Astrocyte of the cerebellum (primary cell): Measurements from ENCODE around the gene LIF.

Experiments used
- DNase-seq: peaks from one replicate; pipeline ENCODE4 v3.0.0-alpha.2; 2011; ENCODE audit warnings: low read depth
- H3K4me3 ChIP-seq: 2 replicates; pipeline ENCODE4 v1.5.1; 2011; ENCODE audit warnings: mild to moderate bottlenecking, low read depth, low read length, moderate library complexity
- in situ Hi-C: cut with HindIII; loops from 2 replicates; pipeline ENCODE4 v1.10.0; 2017; ENCODE audit warnings: low sequenced_read_pairs
- TF ChIP-seq, protein P1 (sequence below): IDR thresholded peaks from 2 replicates; pipeline ENCODE4 v1.5.1; 2012; ENCODE audit warnings: low read length, low read depth, moderate library complexity, mild to moderate bottlenecking; ENCODE audit errors: missing control alignments

The LIF gene

DNA sequence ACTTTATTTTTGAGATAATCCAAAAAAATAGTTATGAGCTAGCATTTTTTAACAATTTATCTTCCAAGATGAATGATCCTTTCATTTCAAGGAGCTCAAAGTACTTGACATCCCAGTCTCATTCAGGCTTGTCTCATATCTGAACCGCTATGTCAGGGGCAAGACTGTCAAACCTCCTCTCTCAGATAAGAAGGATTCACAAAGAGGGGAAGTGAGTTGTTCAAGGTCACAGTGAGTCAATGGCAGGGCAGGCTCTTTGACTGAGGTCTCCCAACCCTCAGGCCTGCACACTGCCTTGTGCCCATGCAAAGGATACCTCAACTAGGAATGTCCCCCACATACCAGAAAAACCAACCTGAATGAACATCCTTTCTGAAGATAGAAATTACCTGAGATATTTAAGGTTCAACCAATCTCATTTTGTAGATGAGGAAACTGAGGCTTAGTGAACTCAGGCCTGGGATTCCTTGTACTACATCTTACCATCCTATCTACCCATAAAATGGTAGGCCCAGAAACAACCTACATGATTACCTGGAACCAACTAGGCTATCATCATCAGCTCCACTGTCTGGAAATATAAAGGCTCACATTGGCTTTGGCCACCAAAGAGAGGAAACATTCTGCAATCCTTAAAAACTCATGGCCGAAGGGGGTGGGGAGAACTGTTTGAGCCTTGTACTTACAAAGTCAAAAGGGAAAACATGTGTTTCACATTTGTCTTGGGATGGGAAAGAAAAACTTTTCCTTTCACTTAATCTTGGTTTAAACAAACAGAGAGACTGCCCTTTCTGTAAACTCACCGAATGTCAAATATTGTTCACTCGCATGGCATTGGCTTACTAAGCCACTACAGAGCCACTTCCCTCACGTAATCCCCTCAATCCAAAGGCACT lies 51.1 kb downstream of the LIF start:
- TF ChIP-seq, protein P1, sequence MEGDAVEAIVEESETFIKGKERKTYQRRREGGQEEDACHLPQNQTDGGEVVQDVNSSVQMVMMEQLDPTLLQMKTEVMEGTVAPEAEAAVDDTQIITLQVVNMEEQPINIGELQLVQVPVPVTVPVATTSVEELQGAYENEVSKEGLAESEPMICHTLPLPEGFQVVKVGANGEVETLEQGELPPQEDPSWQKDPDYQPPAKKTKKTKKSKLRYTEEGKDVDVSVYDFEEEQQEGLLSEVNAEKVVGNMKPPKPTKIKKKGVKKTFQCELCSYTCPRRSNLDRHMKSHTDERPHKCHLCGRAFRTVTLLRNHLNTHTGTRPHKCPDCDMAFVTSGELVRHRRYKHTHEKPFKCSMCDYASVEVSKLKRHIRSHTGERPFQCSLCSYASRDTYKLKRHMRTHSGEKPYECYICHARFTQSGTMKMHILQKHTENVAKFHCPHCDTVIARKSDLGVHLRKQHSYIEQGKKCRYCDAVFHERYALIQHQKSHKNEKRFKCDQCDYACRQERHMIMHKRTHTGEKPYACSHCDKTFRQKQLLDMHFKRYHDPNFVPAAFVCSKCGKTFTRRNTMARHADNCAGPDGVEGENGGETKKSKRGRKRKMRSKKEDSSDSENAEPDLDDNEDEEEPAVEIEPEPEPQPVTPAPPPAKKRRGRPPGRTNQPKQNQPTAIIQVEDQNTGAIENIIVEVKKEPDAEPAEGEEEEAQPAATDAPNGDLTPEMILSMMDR: no peak
- in situ Hi-C loops: no loop called here
- no peak for DNase-seq
- H3K4me3 ChIP-seq: no peak overlapping the region

DNA sequence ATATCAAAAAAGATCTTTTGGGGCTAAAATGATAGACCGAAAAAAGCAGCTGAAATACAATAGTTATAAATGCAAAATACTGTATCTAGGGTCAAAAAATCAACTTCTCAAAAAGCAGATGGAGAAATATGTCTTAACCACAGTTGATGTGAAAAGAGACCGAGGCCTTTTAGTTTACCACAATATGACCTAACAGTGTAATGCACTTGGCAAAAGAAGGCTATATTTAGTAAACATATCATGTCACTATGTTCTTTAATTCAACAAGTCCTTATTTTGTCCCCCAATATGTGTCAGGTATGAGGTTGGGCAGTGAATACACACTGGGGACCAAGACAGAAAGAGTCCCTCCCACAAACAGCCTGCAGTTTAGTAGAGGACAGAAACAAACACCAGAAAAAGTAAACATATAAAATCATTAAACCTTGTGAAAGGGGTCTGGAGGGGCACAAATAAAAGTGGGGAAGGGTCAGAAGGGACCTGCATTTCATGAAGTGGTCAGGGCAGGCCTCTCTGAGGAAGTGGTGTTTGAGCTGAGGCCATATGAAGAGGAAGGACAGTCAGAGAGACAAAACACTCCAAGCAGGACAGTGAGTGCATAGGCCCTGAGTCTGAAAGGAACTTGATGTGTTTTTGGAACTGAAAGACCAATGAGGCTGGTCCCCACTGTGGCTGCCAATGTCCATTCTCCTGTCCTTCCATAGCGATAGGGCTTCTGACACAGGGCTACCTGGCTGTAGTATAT lies 53.4 kb downstream of the LIF start:
- no peak for DNase-seq
- H3K4me3 ChIP-seq: no peak overlapping the region
- TF ChIP-seq, protein P1: no peak
- in situ Hi-C loops: no loop called here

DNA sequence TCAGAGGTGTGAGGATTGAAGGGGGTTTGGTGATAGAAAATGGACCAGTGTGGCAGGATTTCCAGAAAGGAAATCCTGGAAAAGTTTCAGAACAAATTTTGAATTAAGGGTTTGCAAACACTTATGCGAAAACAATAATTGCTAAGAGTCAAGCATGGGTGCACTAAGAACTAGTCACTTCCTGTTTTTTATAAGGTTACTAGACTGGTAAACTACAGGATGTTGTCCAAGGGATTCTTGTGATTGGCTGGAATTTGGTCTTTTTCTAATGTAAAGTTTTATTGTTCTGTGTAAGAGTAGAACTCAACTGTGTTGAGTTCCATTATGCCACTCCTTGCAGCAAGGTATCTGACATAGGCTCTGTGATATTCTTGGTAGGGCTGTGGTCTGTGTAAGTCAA lies 54.1 kb downstream of the LIF start:
- TF ChIP-seq, protein P1: no peak
- in situ Hi-C loops: no loop called here

DNA sequence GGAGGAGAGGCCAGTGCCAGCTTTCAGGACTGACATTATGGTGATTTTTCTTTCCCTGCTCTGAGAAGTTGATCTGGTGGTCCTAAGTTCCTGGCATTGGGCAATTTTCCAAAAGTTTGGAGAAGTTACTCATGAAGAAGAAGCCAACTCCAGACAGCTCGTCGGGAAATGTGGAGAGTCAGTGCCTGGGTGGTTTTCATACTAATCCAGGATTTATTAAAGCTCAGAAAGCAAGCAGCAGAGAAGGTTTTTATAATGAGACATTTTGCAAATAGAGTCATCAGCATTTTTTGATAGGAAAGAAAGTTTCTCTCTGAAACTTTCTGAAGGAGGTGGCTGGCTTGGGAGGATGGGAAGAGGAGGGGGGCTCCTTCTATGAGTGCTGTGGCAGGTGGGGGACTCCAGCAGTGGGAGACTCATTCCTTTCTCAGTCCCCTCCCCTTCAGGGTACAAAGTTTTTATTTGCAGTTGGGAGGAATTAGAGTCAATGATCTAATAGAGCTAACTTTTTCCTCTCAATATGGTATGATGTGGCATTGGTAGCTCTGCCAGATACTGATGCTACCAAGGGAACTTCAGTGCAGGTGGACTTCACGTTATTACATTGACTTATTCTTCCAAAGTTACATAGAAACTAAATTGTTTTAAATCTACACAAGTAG lies 55.4 kb downstream of the LIF start:
- in situ Hi-C loops: no loop called here
- no peak overlapping the region for H3K4me3 ChIP-seq
- TF ChIP-seq, protein P1: no peak
- no peak for DNase-seq

More for the DNA sequence above, 54.1 kb downstream of the LIF start:
- no peak for DNase-seq
- no peak overlapping the region for H3K4me3 ChIP-seq

DNA sequence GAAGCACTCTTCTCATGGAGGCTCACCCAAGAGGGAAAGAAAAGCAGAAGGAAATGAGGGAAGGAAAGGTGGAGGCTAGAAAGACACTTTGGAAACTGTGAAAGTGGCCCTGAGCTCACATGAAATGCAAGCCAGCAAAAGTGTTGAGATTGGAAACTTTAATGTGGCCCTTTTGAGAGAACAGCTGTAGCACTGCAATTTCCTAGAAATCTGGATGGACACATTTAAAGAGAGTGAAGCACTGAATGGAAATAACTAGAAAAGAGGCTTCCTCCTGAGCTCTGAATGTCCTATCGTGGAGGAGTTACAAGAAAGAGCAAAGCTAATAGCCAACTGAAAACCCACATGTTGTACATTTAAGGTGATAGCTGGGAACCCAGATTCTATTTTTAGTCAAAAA lies 56.0 kb downstream of the LIF start:
- DNase-seq: no peak

More for the DNA sequence above, 56.0 kb downstream of the LIF start:
- in situ Hi-C loops: no loop called here
- H3K4me3 ChIP-seq: no peak overlapping the region
- TF ChIP-seq, protein P1: no peak
